Kidney epithelial cell (primary cell): ENCODE data around the gene IPPK. TPM values are rescaled to one million over a fixed set of nuclear protein-coding genes. Genes with fewer than 3 reads are reported as not detected.

ENCODE experiments used
- DNase-seq: peaks from one replicate; pipeline ENCODE4 v3.0.0-alpha.2; 2010; ENCODE audit warnings: low read depth
- H3K27me3 ChIP-seq: 2 replicates; pipeline ENCODE4 v1.6.0; 2011; ENCODE audit warnings: low read length; ENCODE audit not compliant: control insufficient read depth, insufficient read depth
- H3K36me3 ChIP-seq: 2 replicates; pipeline ENCODE4 v1.5.1; 2011; ENCODE audit warnings: low read length; ENCODE audit not compliant: control insufficient read depth, insufficient read depth
- H3K4me3 ChIP-seq: 2 replicates; pipeline ENCODE4 v1.5.1; 2011; ENCODE audit warnings: low read depth, mild to moderate bottlenecking, control low read depth, low read length
- CTCF ChIP-seq: IDR thresholded peaks from 2 replicates; pipeline ENCODE4 v1.5.1; 2011; ENCODE audit warnings: mild to moderate bottlenecking, moderate library complexity, low read length, control low read depth, inconsistent platforms; ENCODE audit not compliant: insufficient read depth, poor library complexity, severe bottlenecking
- total RNA-seq: library from RNA; depleted of rRNA; stranded (reverse); fragments of >200 nt; gene quantifications from 2 replicates; pipeline ENCODE4 v1.2.3, GENCODE V29; 2015

IPPK gene
- total RNA-seq, 1 donor from 2014 or later: 8.5 TPM

GRCh38 chr9:92608909-92609445 is 61.0 kb downstream of the IPPK start:
- Histone ChIP-seq H3K36me3 (no peaks in the 10 kb centered on the region), H3K27me3 (no peaks in the 10 kb centered on the region), H3K4me3 (no peak overlapping the region)
- DNase-seq: no peak
- TF ChIP-seq CTCF: no peak

DNA sequence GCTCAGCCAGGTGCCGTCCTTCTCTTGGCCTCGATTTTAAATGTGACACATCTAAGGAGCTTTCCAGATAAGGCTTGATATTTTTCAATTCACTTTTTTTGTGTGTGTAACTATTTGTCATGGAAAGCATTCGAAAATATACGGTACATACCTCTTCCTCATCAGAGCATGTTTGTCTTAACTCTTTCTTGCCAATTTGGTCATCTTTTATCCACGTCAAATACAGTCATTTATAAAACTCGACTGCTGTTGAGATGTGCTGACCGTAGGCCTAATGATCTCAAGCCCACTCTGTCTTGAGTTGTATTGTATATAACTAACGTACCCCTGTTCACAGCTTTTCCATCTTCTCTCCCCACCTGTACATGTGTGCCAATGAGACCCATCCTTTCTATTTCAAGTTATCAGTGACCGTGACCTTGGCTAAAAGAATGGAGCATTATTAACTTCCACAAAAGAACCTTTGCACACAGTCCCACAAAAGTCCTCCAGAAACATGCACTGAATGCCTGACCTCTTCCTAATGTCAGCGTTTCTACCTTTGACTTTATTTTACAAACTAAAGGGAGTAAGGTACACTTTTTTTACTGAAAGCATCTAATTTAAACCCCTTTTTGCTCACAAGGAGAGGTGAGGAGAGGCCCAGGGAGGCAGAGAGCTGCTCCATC is 61.6 kb downstream of the IPPK start:
- Histone ChIP-seq H3K27me3 (no peaks in the 10 kb centered on the region), H3K4me3 (no peak overlapping the region), H3K36me3 (no peaks in the 10 kb centered on the region)
- no peak for DNase-seq
- no peak for TF ChIP-seq CTCF

DNA sequence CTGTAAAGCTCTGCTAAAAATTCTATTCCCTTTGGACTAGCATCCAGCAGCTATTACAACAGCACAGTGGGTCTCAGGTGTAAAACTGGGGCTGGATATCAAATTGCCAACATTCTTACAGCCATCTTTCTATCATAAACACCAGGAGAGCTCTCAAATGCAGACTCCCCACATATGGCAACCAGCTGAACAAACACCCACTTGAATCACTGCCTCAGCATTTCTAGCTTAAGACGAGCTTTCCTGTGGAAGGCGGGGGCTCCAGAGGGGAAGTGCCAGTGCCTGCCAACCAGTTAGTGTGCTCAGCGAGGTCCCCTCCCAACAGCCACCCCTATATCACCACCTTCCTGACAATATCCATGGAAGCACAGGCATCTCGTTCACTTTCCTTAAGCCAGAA is 62.2 kb downstream of the IPPK start:
- H3K4me3 ChIP-seq: no peak overlapping the region
- no peaks in the 10 kb centered on the region for H3K27me3 ChIP-seq
- H3K36me3 ChIP-seq: no peaks in the 10 kb centered on the region
- no peak for DNase-seq
- TF ChIP-seq CTCF: no peak

DNA sequence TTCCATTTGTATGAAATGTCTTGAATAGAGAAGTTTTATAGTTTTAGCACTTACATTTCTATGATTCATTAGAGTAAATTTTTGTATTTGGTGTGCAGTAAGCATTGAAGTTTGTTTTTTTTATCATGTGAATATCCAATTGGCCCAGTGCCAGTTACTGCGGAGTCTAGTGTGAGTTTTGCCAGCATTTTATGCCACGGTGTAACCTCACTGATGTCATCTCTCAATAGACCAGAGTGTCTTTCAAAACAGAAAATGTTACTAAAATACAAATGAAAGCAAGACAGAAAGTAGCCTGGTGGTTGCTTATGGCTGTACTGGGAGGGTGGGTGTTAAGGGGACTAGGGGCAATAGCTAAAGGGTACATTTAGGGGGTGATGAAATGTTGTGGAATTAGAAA is 62.8 kb downstream of the IPPK start:
- no peak for TF ChIP-seq CTCF
- Histone ChIP-seq H3K36me3 (no peaks in the 10 kb centered on the region), H3K27me3 (no peaks in the 10 kb centered on the region), H3K4me3 (no peak overlapping the region)
- no peak for DNase-seq

DNA sequence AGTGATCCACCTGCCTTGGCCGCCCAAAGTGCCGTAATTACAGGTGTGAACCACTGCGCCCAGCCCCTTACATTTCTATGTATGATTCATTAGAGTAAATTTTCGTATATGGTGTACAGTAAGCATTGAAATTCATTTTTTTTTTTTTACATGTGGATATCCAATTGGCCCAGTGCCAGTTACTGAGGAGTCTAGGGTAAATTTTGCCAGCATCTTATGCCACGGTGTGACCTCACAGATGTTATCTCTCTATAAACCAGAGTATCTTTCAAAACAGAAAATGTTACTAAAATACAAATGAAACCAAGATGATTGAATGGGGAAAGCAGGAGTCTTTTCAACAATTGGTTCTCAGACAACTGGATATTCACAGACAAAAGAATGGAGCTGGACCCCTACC is 64.7 kb downstream of the IPPK start:
- Histone ChIP-seq H3K36me3 (no peaks in the 10 kb centered on the region), H3K27me3 (no peaks in the 10 kb centered on the region), H3K4me3 (no peak overlapping the region)
- TF ChIP-seq CTCF: no peak
- no peak for DNase-seq

DNA sequence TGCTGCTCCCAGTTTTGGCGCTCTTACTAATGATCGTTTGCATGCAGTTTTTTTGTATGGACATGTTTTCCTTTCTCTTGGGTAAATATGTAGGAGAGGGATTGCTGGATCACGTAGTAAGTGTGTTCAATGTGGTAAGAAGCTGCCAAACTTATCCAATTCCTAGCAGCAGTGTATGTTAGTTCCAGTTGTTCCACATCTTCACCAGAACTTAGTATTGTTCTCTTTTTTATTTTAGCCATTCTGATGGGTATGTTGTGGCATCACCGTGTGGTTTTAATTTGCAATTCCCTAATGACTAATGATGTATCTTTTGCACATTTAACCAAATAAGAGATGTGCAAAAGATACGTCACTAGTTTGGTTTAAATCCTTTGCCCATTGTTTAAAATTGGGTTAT is 65.9 kb downstream of the IPPK start:
- no peak overlapping the region for H3K4me3 ChIP-seq
- no peaks in the 10 kb centered on the region for H3K36me3 ChIP-seq
- H3K27me3 ChIP-seq: no peaks in the 10 kb centered on the region
- no peak for TF ChIP-seq CTCF
- DNase-seq: no peak
